GM18951 (cell line): ENCODE results near the gene GALNT1.

Experiments used
- POLR2A ChIP-seq: IDR thresholded peaks from 4 replicates; pipeline ENCODE4 v1.6.1; 2011; ENCODE audit warnings: mild to moderate bottlenecking; ENCODE audit not compliant: insufficient read length, insufficient read depth; ENCODE audit errors: extremely low read depth
- in situ Hi-C: fragments of 300-500 bp; cut with MboI; formaldehyde crosslinking; loops from one replicate; pipeline ENCODE4 v1.12.0; 2022; ENCODE audit warnings: low sequenced_read_pairs, mixed read lengths, inconsistent platforms; ENCODE audit not compliant: unreplicated experiment

GALNT1 gene

GRCh38 chr18:35641467-35641866, 59.9 kb downstream of the GALNT1 start:
- TF ChIP-seq POLR2A: no peak
- in situ Hi-C loops: no loop called here

GRCh38 chr18:35641916-35642315, 60.4 kb downstream of the GALNT1 start:
- no peak for TF ChIP-seq POLR2A
- in situ Hi-C loops: no loop called here

GRCh38 chr18:35642802-35643201, 61.3 kb downstream of the GALNT1 start:
- in situ Hi-C loops: no loop called here
- no peak for TF ChIP-seq POLR2A

GRCh38 chr18:35646449-35646848, 64.9 kb downstream of the GALNT1 start:
- in situ Hi-C loops: no loop called here
- no peak for TF ChIP-seq POLR2A

GRCh38 chr18:35653392-35654135, 72.0 kb downstream of the GALNT1 start:
- TF ChIP-seq POLR2A: no peak
- in situ Hi-C loops: no loop called here

GRCh38 chr18:35658112-35658511, 76.6 kb downstream of the GALNT1 start:
- in situ Hi-C loops: no loop called here
- no peak for TF ChIP-seq POLR2A

- in situ Hi-C loops: no loop called here
Observed at GRCh38 chr18:35661483-35662146, 80.1 kb downstream of the GALNT1 start.

GRCh38 chr18:35662293-35663062, 80.9 kb downstream of the GALNT1 start:
- TF ChIP-seq POLR2A: no peak
- in situ Hi-C loops: no loop called here

More at GRCh38 chr18:35661483-35662146, 80.1 kb downstream of the GALNT1 start:
- no peak for TF ChIP-seq POLR2A

- no peak for TF ChIP-seq POLR2A
- in situ Hi-C loops: no loop called here
Observed at GRCh38 chr18:35671966-35672603, 90.5 kb downstream of the GALNT1 start.

GRCh38 chr18:35672897-35673296, 91.4 kb downstream of the GALNT1 start:
- TF ChIP-seq POLR2A: no peak
- in situ Hi-C loops: no loop called here

GRCh38 chr18:35673682-35674081, 92.1 kb downstream of the GALNT1 start:
- no peak for TF ChIP-seq POLR2A
- in situ Hi-C loops: no loop called here

- TF ChIP-seq POLR2A: no peak
- in situ Hi-C loops: no loop called here
Observed at GRCh38 chr18:35680139-35680551, 98.6 kb downstream of the GALNT1 start.

- no peak for TF ChIP-seq POLR2A
- in situ Hi-C loops: no loop called here
Observed at GRCh38 chr18:35682281-35682867, 100.8 kb downstream of the GALNT1 start.
